Measurements from ENCODE around the gene FIGNL1.

The FIGNL1 gene

DNA sequence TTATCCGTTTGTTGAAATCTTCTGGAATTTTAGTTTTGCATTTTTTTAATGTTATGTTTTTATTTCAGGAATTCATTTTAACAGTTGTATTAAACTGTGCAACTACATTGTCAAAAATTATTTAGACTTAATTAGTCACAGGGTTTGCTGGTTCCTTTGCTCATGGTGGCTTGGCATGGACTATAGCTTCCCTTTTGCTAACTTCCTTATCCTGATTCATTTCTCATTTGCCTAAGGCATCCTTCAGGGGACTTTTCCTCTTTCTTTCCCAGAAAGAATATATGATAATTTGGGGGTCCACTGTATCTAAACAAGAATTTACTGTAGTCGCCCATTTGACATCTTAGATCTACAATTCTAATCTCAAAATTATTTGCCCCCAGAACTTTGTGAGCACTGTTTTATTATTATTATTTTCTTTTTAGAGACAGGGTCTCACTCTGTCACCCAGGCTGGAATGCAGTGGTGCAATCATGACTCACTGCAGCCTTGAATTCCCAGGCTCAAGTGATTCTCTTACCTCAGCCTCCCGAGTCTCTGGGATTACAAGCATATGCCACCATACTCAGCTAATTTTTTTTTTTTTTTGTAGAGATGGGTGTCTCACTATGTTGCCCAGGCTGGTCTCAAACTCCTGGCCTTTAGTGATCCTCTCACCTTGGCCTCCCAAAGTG, 13.9 kb downstream of the FIGNL1 start:
- ATAC-seq (replicated peaks; ENCODE audit: extremely low read depth, poor library complexity, severe bottlenecking) (no peak), DNase-seq (ENCODE audit: low spot score in 2 of 2) (no peak)
- Mint-ChIP-seq H3K27ac (ENCODE audit: low read depth) (no peak overlapping the region), H3K36me3 (ENCODE audit: insufficient read depth) (peaks cover 2% of the 10 kb centered on the region), H3K4me1 (no peaks in the 10 kb centered on the region), H3K4me3 (no peak overlapping the region), H3K9me3 (no peaks in the 10 kb centered on the region), H3K27me3 (no peaks in the 10 kb centered on the region)

DNA sequence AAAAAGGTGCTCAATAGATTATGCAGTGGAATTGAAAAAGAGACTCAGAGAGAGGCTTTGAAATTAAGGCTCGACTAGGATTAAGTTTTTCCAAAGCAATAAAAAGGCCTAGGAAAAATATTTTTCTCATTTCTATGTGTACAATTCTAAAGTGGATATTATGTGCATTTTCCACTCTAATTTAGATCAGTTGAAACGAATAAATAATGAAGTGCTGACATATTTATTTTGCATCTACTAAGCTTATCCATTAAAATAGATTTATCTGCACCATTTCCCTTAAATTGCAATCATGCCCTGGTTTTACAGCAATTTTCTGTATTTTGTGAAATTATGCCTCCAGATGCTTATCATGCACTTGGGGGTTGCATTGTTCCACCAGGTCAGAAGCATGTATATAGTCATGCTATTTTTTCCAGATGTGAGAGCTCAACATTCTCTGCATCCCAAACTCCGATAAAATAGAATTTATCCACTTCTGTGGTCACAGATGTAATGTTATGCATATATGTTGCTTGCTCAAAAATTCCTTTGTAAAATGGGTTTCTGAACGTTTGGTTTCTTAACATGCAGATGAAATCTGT, 18.3 kb downstream of the FIGNL1 start:
- no peak overlapping the region for H3K4me3 Mint-ChIP-seq

DNA sequence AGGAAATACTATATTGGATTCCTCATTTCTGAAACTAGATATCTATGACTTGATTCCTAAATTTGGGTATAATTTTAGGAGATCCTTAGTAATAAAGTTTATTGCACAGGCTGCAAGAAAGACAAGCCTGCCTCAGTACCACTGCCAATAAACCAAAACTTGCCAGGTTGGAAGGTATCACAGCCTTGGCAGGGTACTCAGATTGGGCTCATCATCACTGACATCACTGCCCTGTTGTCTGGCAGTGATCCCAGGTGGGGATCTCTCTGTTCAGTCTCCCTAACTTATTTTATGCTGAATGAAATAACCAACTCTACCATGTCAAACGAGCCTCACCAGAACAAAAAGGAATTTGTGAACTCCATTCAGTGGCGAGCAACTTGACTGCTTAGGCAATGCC, 18.8 kb downstream of the FIGNL1 start:
- no peaks in the 10 kb centered on the region for H3K4me1 Mint-ChIP-seq
- no peak overlapping the region for H3K27ac Mint-ChIP-seq (ENCODE audit: low read depth)
- H3K4me3 Mint-ChIP-seq = no peak overlapping the region
- H3K36me3 Mint-ChIP-seq (ENCODE audit: insufficient read depth) = no peaks in the 10 kb centered on the region
- DNase-seq (ENCODE audit: low spot score in 2 of 2) (no peak), ATAC-seq (replicated peaks; ENCODE audit: extremely low read depth, poor library complexity, severe bottlenecking) (no peak)
- no peaks in the 10 kb centered on the region for H3K27me3 Mint-ChIP-seq
- no peaks in the 10 kb centered on the region for H3K9me3 Mint-ChIP-seq

More for the DNA sequence above, 18.3 kb downstream of the FIGNL1 start:
- H3K36me3 Mint-ChIP-seq (ENCODE audit: insufficient read depth) = no peaks in the 10 kb centered on the region
- no peaks in the 10 kb centered on the region for H3K27me3 Mint-ChIP-seq
- DNase-seq (ENCODE audit: low spot score in 2 of 2) (no peak), ATAC-seq (replicated peaks; ENCODE audit: extremely low read depth, poor library complexity, severe bottlenecking) (no peak)
- H3K27ac Mint-ChIP-seq (ENCODE audit: low read depth) = no peak overlapping the region
- H3K4me1 Mint-ChIP-seq = no peaks in the 10 kb centered on the region
- H3K9me3 Mint-ChIP-seq = no peaks in the 10 kb centered on the region

DNA sequence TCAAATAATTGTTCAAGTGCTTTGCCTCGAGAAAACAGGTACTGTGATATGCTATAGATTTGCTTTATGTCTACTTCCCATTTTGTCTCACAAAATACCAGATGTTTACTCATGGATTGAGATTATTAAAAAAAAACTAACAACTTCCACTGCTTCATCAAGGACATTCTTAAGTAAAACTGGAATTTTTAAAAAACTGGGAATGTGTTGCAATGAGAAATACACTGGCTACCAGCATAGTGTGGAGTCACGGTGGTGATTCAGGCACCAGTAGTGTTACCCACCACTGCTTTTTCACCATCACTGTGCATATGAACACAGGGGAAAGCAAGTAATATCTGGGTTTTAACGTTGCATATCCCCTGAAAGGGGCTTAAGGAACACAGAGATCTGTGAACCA, 21.2 kb downstream of the FIGNL1 start:
- ATAC-seq (replicated peaks; ENCODE audit: extremely low read depth, poor library complexity, severe bottlenecking) (no peak), DNase-seq (ENCODE audit: low spot score in 2 of 2) (no peak)
- H3K27me3 Mint-ChIP-seq = no peaks in the 10 kb centered on the region
- H3K27ac Mint-ChIP-seq (ENCODE audit: low read depth) = no peak overlapping the region
- H3K36me3 Mint-ChIP-seq (ENCODE audit: insufficient read depth) = no peaks in the 10 kb centered on the region
- no peaks in the 10 kb centered on the region for H3K9me3 Mint-ChIP-seq
- H3K4me3 Mint-ChIP-seq = no peak overlapping the region
- H3K4me1 Mint-ChIP-seq = no peaks in the 10 kb centered on the region

DNA sequence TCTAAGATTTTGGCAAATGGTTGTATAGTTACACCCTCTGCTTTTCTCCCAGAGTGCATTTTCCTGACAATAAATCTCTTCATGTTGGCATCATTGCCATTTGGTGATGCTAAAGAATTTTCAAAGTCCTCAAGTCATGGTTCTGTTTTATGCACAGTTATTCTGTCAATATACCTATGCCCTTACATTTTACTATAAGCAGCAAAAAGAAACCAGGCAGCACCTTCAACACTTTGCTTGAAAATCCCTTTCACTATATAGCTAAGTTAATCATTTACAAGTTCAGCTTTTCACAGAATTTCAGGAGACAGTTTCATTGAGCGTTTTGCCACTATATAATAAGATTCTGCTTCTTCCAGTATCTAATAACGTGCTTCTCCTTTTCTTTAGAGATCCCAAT, 22.6 kb downstream of the FIGNL1 start:
- DNase-seq (ENCODE audit: low spot score in 2 of 2) = no peak
- no peaks in the 10 kb centered on the region for H3K27me3 Mint-ChIP-seq
- no peak for ATAC-seq (replicated peaks; ENCODE audit: extremely low read depth, poor library complexity, severe bottlenecking)
- H3K4me3 Mint-ChIP-seq = no peak overlapping the region
- no peaks in the 10 kb centered on the region for H3K36me3 Mint-ChIP-seq (ENCODE audit: insufficient read depth)
- no peak overlapping the region for H3K27ac Mint-ChIP-seq (ENCODE audit: low read depth)
- no peaks in the 10 kb centered on the region for H3K9me3 Mint-ChIP-seq
- no peaks in the 10 kb centered on the region for H3K4me1 Mint-ChIP-seq

DNA sequence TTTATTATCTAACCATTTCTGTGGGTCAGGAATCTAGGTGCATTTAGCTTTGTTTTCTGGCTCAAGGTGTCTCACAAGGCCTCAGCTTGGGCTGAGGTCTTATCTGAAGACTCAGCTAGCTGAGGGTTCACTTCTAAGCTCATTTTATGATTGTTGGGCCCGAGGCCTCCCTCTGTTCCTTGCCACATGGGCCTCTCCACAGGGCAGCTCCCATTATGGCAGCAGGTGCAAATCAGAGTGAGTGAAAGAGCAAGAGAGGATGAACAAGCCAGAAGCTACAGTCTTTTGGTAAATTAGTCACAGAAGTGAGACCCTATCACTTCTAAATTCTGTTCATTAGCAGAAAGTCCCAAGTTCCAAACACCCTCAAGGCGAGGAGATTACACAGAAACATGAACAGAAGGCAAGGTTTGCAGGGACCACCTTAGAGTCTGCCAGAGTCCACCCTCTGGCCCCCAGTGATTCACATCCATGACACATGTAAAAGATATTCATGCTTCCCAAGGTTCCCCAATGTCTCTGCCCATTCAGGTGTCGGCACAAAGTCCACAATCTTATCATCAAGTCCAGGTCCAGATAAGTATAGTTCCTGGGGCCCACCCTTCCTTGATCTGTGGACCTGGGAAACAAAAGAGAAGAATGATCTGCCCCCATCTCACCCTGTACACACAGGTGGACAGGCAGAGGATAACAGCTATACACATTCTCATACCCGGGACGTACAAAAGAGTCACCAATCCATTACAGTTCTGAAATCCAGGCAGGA, 23.7 kb downstream of the FIGNL1 start:
- Mint-ChIP-seq H3K4me1 (no peaks in the 10 kb centered on the region), H3K27ac (ENCODE audit: low read depth) (no peak overlapping the region), H3K27me3 (no peaks in the 10 kb centered on the region), H3K9me3 (no peaks in the 10 kb centered on the region), H3K36me3 (ENCODE audit: insufficient read depth) (no peaks in the 10 kb centered on the region), H3K4me3 (no peak overlapping the region)
- ATAC-seq (replicated peaks; ENCODE audit: extremely low read depth, poor library complexity, severe bottlenecking) (no peak), DNase-seq (ENCODE audit: low spot score in 2 of 2) (no peak)

DNA sequence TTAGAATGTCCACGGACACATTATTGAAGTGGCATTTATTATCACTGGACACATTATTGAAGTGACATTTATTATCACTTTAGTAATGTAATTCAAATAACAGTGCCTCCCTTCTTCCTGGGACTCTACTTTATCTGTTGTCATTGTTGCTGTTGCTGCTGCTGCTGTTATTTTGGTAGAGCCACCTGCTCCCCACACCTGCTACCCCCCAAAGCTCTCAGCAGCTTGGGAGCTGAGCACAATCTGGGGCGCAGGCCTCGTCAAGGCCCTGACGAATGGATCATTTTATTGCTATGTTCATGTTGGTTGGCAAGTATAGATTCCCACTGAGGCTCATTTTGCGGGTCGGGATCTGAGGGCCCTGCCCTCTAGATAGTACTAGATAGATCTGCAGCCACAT, 24.8 kb downstream of the FIGNL1 start:
- H3K9me3 Mint-ChIP-seq = no peaks in the 10 kb centered on the region

DNA sequence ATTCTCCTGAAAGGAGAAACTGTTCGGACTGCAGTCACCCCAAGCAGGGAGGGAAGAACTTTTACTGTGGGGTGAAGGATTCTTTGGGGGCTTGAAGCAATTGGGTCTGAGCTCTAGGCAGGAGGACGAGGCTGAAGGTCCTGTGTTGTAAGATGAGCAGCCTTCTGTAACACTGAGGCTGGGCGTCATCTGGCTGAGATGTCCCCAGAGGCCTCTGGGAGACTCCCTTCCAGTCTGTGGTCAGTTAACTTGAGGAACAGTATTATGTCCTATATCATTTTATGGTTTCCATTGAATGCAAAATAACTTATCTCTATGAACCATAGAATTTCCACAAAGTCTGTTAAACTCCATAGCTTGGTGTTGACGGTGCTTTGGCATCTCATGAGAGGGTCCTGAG, 26.3 kb downstream of the FIGNL1 start:
- no peak for DNase-seq (ENCODE audit: low spot score in 2 of 2)
- no peak overlapping the region for H3K27ac Mint-ChIP-seq (ENCODE audit: low read depth)
- H3K36me3 Mint-ChIP-seq (ENCODE audit: insufficient read depth) = no peaks in the 10 kb centered on the region
- H3K4me1 Mint-ChIP-seq = no peaks in the 10 kb centered on the region
- H3K9me3 Mint-ChIP-seq = no peaks in the 10 kb centered on the region
- no peak for ATAC-seq (replicated peaks; ENCODE audit: extremely low read depth, poor library complexity, severe bottlenecking)
- no peak overlapping the region for H3K4me3 Mint-ChIP-seq
- no peaks in the 10 kb centered on the region for H3K27me3 Mint-ChIP-seq

More for the DNA sequence above, 24.8 kb downstream of the FIGNL1 start:
- Mint-ChIP-seq H3K27me3 (no peaks in the 10 kb centered on the region), H3K36me3 (ENCODE audit: insufficient read depth) (no peaks in the 10 kb centered on the region), H3K4me1 (no peaks in the 10 kb centered on the region), H3K27ac (ENCODE audit: low read depth) (no peak overlapping the region), H3K4me3 (no peak overlapping the region)
- no peak for DNase-seq (ENCODE audit: low spot score in 2 of 2)
- no peak for ATAC-seq (replicated peaks; ENCODE audit: extremely low read depth, poor library complexity, severe bottlenecking)

DNA sequence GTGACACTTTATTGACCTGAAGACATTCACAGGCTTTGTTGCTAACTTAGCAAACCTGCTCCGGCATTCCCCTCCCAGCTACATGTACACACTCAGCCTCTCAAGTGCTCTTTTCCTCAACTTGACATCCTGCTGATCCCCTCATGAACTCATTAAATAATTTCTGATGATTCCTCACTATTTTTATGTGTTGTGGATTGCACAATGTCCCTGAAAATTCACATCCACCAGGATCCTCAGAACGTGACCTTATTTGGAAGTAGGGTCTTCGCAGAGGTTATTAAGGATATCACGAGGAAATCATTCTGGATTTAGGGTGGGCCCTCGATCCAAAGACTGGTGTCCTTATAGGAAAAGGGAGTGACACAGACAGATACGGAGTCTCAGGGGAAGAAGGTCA, 27.3 kb downstream of the FIGNL1 start:
- ATAC-seq (replicated peaks; ENCODE audit: extremely low read depth, poor library complexity, severe bottlenecking) (no peak), DNase-seq (ENCODE audit: low spot score in 2 of 2) (no peak)
- Mint-ChIP-seq H3K36me3 (ENCODE audit: insufficient read depth) (peaks cover 1% of the 10 kb centered on the region), H3K4me3 (no peak overlapping the region), H3K27me3 (no peaks in the 10 kb centered on the region), H3K27ac (ENCODE audit: low read depth) (no peak overlapping the region), H3K9me3 (no peaks in the 10 kb centered on the region), H3K4me1 (no peaks in the 10 kb centered on the region)

DNA sequence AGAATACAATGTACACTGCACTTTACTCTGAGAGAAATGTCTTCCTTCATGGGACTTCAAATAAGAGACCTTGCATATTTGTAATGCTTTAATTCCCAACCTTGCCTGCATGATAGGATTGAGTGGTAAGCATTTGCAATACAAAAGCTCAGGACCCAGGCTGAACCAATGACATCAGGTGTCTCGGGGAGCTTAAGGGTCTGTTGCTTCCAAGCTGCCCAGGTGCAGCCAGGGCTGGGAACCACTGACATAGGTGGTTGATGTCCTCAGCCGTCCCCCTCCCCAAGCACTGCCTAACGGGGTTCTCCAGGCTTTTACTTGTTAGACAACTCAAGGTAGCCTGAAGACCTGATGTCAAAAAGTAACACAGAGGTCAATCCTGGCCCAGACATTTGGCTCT, 29.1 kb downstream of the FIGNL1 start:
- Mint-ChIP-seq H3K27ac (ENCODE audit: low read depth) (no peak overlapping the region), H3K4me1 (peaks cover 6% of the 10 kb centered on the region), H3K27me3 (no peaks in the 10 kb centered on the region), H3K9me3 (no peaks in the 10 kb centered on the region), H3K36me3 (ENCODE audit: insufficient read depth) (peaks cover 7% of the 10 kb centered on the region), H3K4me3 (no peak overlapping the region)
- ATAC-seq (replicated peaks; ENCODE audit: extremely low read depth, poor library complexity, severe bottlenecking) (no peak), DNase-seq (ENCODE audit: low spot score in 2 of 2) (no peak)

DNA sequence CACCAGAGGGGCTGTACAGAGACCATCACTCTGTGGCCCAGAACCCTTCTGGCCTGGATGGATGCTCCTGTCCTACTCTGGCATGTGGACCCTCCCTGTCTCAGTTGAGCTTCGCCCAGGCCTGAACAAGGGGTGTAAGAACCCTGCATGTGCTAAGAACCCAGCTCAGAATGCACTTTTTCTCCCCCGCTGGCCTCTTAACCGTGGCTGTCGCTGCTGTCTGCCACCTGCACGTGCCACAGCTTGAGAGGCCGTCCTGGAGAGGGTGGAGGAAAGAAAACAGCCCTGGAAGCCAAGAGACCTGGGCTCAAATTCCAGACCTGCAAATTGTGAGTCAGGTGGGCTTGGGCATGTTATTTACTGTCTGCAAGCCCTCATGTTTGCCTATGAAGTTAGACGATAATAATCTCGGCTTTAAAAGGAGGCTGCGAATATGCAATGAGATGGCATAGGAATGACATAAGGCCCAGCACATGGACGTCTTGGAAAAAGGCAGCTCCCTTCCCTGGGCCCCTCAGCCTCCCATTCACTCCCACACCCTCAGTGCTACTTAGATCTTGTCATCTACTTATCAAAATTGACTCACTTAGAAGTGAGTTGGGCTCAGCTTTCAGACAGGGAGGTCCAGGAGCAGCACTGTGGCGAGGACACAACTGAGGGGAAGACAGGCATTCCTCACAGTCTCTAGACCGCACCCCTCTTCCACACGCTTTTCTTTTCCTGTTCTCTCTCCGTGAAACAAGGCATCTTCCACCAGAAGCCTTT, 31.4 kb downstream of the FIGNL1 start:
- Mint-ChIP-seq H3K4me1 (peaks cover 6% of the 10 kb centered on the region), H3K36me3 (ENCODE audit: insufficient read depth) (peaks cover 11% of the 10 kb centered on the region), H3K9me3 (no peaks in the 10 kb centered on the region), H3K4me3 (no peak overlapping the region), H3K27me3 (no peaks in the 10 kb centered on the region), H3K27ac (ENCODE audit: low read depth) (no peak overlapping the region)
- ATAC-seq (replicated peaks; ENCODE audit: extremely low read depth, poor library complexity, severe bottlenecking) (no peak), DNase-seq (ENCODE audit: low spot score in 2 of 2) (no peak)

DNA sequence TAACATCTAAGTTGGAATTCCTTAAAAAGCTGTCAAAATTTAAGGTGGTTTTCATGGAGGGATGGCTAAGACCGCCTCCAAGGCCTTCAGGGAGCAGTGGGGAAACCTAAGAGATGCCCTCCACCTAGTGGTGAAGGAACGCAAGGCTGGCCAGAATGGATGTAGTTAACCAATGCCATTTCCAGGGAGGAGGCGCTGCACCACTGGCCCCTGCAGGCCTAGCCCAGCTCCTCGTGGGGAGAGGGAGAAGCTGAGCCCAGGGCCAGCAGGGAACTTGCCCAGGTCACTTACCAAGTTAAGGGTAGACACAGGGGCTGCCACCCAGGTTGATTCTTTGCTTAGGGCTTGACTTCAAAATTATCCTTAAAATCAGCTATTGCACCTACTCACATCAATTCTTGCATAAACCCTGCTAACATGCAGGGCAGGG, 32.0 kb downstream of the FIGNL1 start:
- ATAC-seq (replicated peaks; ENCODE audit: extremely low read depth, poor library complexity, severe bottlenecking) (peak; percentile 82), DNase-seq (ENCODE audit: low spot score in 2 of 2) (peak; percentile 36 to 45)
- Mint-ChIP-seq H3K4me3 (no peak overlapping the region), H3K27me3 (no peaks in the 10 kb centered on the region), H3K36me3 (ENCODE audit: insufficient read depth) (peaks cover 14% of the 10 kb centered on the region), H3K27ac (ENCODE audit: low read depth) (no peak overlapping the region), H3K4me1 (peaks cover 6% of the 10 kb centered on the region), H3K9me3 (no peaks in the 10 kb centered on the region)

All from central memory CD8-positive, alpha-beta T cell (primary cell).